ENCODE data around the gene OGG1. TPM values are rescaled to one million over a fixed set of nuclear protein-coding genes. Genes with fewer than 3 reads are reported as not detected.

Gene OGG1
- total RNA-seq, 1 donor from 2014 or later: 15.3 TPM

GRCh38 chr3:9727743-9728142, 22.0 kb upstream of the OGG1 start:
- Histone ChIP-seq H3K27ac (ENCODE audit: low read depth, low read length) (no peak overlapping the region), H3K27me3 (ENCODE audit: insufficient read depth, low read length) (no peaks in the 10 kb centered on the region), H3K4me2 (ENCODE audit: low read length) (no peak overlapping the region), H3K9me3 (ENCODE audit: insufficient read depth, low read depth, low read length) (no peaks in the 10 kb centered on the region), H3K9ac (ENCODE audit: low read length) (no peak overlapping the region), H3K36me3 (ENCODE audit: insufficient read depth, low read length) (no peaks in the 10 kb centered on the region), H3K79me2 (ENCODE audit: insufficient read depth, low read length) (peaks cover 13% of the 10 kb centered on the region), H3K4me3 (ENCODE audit: insufficient read depth, low read depth, low read length) (no peak overlapping the region), H2AFZ (ENCODE audit: low read depth, low read length) (no peak overlapping the region), H3K4me1 (ENCODE audit: insufficient read depth, low read length) (peaks cover 10% of the 10 kb centered on the region), H4K20me1 (ENCODE audit: insufficient read depth, low read length) (peaks cover 7% of the 10 kb centered on the region)
- peaks cover 11% of the 10 kb centered on the region for H3K4me1 Mint-ChIP-seq (ENCODE audit: low read depth, unreplicated experiment)
- H3K4me3 Mint-ChIP-seq (ENCODE audit: unreplicated experiment): no peak overlapping the region
- DNase-seq (ENCODE audit: low read depth) (no peak), FAIRE-seq (no peak)
- H3K9me3 Mint-ChIP-seq (ENCODE audit: unreplicated experiment): peaks cover 1% of the 10 kb centered on the region
- TF ChIP-seq, protein P1, sequence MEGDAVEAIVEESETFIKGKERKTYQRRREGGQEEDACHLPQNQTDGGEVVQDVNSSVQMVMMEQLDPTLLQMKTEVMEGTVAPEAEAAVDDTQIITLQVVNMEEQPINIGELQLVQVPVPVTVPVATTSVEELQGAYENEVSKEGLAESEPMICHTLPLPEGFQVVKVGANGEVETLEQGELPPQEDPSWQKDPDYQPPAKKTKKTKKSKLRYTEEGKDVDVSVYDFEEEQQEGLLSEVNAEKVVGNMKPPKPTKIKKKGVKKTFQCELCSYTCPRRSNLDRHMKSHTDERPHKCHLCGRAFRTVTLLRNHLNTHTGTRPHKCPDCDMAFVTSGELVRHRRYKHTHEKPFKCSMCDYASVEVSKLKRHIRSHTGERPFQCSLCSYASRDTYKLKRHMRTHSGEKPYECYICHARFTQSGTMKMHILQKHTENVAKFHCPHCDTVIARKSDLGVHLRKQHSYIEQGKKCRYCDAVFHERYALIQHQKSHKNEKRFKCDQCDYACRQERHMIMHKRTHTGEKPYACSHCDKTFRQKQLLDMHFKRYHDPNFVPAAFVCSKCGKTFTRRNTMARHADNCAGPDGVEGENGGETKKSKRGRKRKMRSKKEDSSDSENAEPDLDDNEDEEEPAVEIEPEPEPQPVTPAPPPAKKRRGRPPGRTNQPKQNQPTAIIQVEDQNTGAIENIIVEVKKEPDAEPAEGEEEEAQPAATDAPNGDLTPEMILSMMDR (IDR thresholded peaks at IDR 0.05; ENCODE audit: insufficient read depth, low read depth, low read length): no peak
- TF ChIP-seq EZH2 (IDR thresholded peaks at IDR 0.05; ENCODE audit: insufficient read depth, low read length): no peak
- H3K36me3 Mint-ChIP-seq (ENCODE audit: low read depth, unreplicated experiment): peaks cover 3% of the 10 kb centered on the region
- H3K27me3 Mint-ChIP-seq (ENCODE audit: low read depth, unreplicated experiment): peaks cover 5% of the 10 kb centered on the region
- H3K27ac Mint-ChIP-seq (ENCODE audit: unreplicated experiment): no peak overlapping the region

GRCh38 chr3:9729419-9729818, 20.3 kb upstream of the OGG1 start:
- DNase-seq (ENCODE audit: low read depth) (no peak), FAIRE-seq (no peak)
- H3K27ac ChIP-seq (ENCODE audit: low read depth, low read length): no peak overlapping the region
- H3K9me3 Mint-ChIP-seq (ENCODE audit: unreplicated experiment): no peaks in the 10 kb centered on the region
- H3K9ac ChIP-seq (ENCODE audit: low read length): no peak overlapping the region
- H3K4me2 ChIP-seq (ENCODE audit: low read length): no peak overlapping the region
- TF ChIP-seq, protein P1 (IDR thresholded peaks at IDR 0.05; ENCODE audit: insufficient read depth, low read depth, low read length): no peak
- no peak for TF ChIP-seq EZH2 (IDR thresholded peaks at IDR 0.05; ENCODE audit: insufficient read depth, low read length)
- H4K20me1 ChIP-seq (ENCODE audit: insufficient read depth, low read length): peaks cover 24% of the 10 kb centered on the region
- no peak overlapping the region for H3K27ac Mint-ChIP-seq (ENCODE audit: unreplicated experiment)
- peaks cover 2% of the 10 kb centered on the region for H3K36me3 ChIP-seq (ENCODE audit: insufficient read depth, low read length)
- H3K4me1 ChIP-seq (ENCODE audit: insufficient read depth, low read length): peaks cover 16% of the 10 kb centered on the region
- H3K27me3 Mint-ChIP-seq (ENCODE audit: low read depth, unreplicated experiment): peaks cover 3% of the 10 kb centered on the region
- H3K36me3 Mint-ChIP-seq (ENCODE audit: low read depth, unreplicated experiment): peaks cover 11% of the 10 kb centered on the region
- no peak overlapping the region for H2AFZ ChIP-seq (ENCODE audit: low read depth, low read length)
- H3K4me1 Mint-ChIP-seq (ENCODE audit: low read depth, unreplicated experiment): peaks cover 24% of the 10 kb centered on the region
- peak overlapping the region; percentile 17 for H3K4me3 Mint-ChIP-seq (ENCODE audit: unreplicated experiment)
- H3K9me3 ChIP-seq (ENCODE audit: insufficient read depth, low read depth, low read length): no peaks in the 10 kb centered on the region
- peaks cover 30% of the 10 kb centered on the region for H3K79me2 ChIP-seq (ENCODE audit: insufficient read depth, low read length)
- no peaks in the 10 kb centered on the region for H3K27me3 ChIP-seq (ENCODE audit: insufficient read depth, low read length)
- no peak overlapping the region for H3K4me3 ChIP-seq (ENCODE audit: insufficient read depth, low read depth, low read length)

GRCh38 chr3:9730657-9731205, 19.0 kb upstream of the OGG1 start:
- Histone ChIP-seq H3K4me3 (ENCODE audit: insufficient read depth, low read depth, low read length) (peak overlapping the region; percentile 66), H3K9me3 (ENCODE audit: insufficient read depth, low read depth, low read length) (no peaks in the 10 kb centered on the region), H3K4me2 (ENCODE audit: low read length) (peak overlapping the region; percentile 95), H2AFZ (ENCODE audit: low read depth, low read length) (peak overlapping the region; percentile 88), H3K9ac (ENCODE audit: low read length) (peak overlapping the region; percentile 73), H3K4me1 (ENCODE audit: insufficient read depth, low read length) (peaks cover 16% of the 10 kb centered on the region), H3K36me3 (ENCODE audit: insufficient read depth, low read length) (peaks cover 4% of the 10 kb centered on the region), H3K27ac (ENCODE audit: low read depth, low read length) (peak overlapping the region; percentile 66), H4K20me1 (ENCODE audit: insufficient read depth, low read length) (peaks cover 32% of the 10 kb centered on the region), H3K27me3 (ENCODE audit: insufficient read depth, low read length) (no peaks in the 10 kb centered on the region), H3K79me2 (ENCODE audit: insufficient read depth, low read length) (peaks cover 43% of the 10 kb centered on the region)
- FAIRE-seq (no peak), DNase-seq (ENCODE audit: low read depth) (peak; percentile 61)
- Mint-ChIP-seq H3K27me3 (ENCODE audit: low read depth, unreplicated experiment) (no peaks in the 10 kb centered on the region), H3K9me3 (ENCODE audit: unreplicated experiment) (no peaks in the 10 kb centered on the region), H3K36me3 (ENCODE audit: low read depth, unreplicated experiment) (peaks cover 11% of the 10 kb centered on the region), H3K4me3 (ENCODE audit: unreplicated experiment) (peak overlapping the region; percentile 87), H3K4me1 (ENCODE audit: low read depth, unreplicated experiment) (peaks cover 24% of the 10 kb centered on the region), H3K27ac (ENCODE audit: unreplicated experiment) (peak overlapping the region; percentile 85)
- TF ChIP-seq, protein P1 (IDR thresholded peaks at IDR 0.05; ENCODE audit: insufficient read depth, low read depth, low read length): no peak
- no peak for TF ChIP-seq EZH2 (IDR thresholded peaks at IDR 0.05; ENCODE audit: insufficient read depth, low read length)

Data from astrocyte (in vitro differentiated cells and primary cell).